HEK293 (cell line): Measurements from ENCODE around the gene FOXP3.

Source experiments
- CTCF ChIA-PET: fragments of 350-600 bp; formaldehyde crosslinking; extraction: SDS; loops from one replicate; lab custom pipeline; 2021; ENCODE audit warnings: antibody characterized with exemption; lab: Yijun Ruan, JAX
- POLR2A ChIA-PET: fragments of 300-600 bp; formaldehyde crosslinking; extraction: SDS; loops from one replicate; lab custom pipeline; 2020; ENCODE audit warnings: antibody characterized with exemption, inconsistent platforms; lab: Yijun Ruan, JAX
- H3K27ac ChIP-seq: fragments of 200-500 bp; sonication (Bioruptor generic); 2 replicates; pipeline ENCODE4 v1.5.1; 2014; ENCODE audit warnings: low read depth, low read length, control low read depth, inconsistent platforms; ENCODE audit errors: extremely low read depth
- H3K36me3 ChIP-seq, 2 experiments: fragments of 200-500 bp in 1 of 2; sonication (Bioruptor generic) in 1 of 2; 1 replicate in 1 of 2; 2 replicates in 1 of 2; pipeline ENCODE4 v1.5.1; 2014 to 2017; ENCODE audit warnings: inconsistent platforms in 2 of 2, low read length in 2 of 2; ENCODE audit not compliant: control insufficient read depth in 2 of 2, insufficient read depth in 1 of 2
- H3K4me1 ChIP-seq: fragments of 200-500 bp; sonication (Bioruptor generic); 2 replicates; pipeline ENCODE4 v1.5.1; 2014; ENCODE audit warnings: mild to moderate bottlenecking, low read length, inconsistent platforms; ENCODE audit not compliant: control insufficient read depth, insufficient read depth
- H3K4me3 ChIP-seq: 2 replicates; pipeline ENCODE4 v1.5.1; 2011; ENCODE audit warnings: low read depth, mild to moderate bottlenecking, control low read depth, low read length, moderate library complexity
- H3K9me3 ChIP-seq: fragments of 200-500 bp; sonication (Bioruptor generic); 2 replicates; pipeline ENCODE4 v1.5.1; 2014; ENCODE audit warnings: low read depth, low read length, inconsistent platforms; ENCODE audit not compliant: control insufficient read depth, insufficient read depth
- BCL11B ChIP-seq: fragments of 450-650 bp; formaldehyde crosslinking; IDR thresholded peaks from 2 replicates; pipeline ENCODE4 v1.5.1; 2016; ENCODE audit warnings: low read depth, missing biosample characterization, missing genetic modification characterization
- IKZF3 ChIP-seq: fragments of 450-650 bp; IDR thresholded peaks from 2 replicates; pipeline ENCODE4 v1.5.0; 2018; ENCODE audit warnings: missing biosample characterization, mild to moderate bottlenecking, missing genetic modification characterization, moderate library complexity
- KLF16 ChIP-seq: fragments of 450-650 bp; formaldehyde crosslinking; IDR thresholded peaks from 2 replicates; pipeline ENCODE4 v1.5.1; 2017; ENCODE audit warnings: missing biosample characterization, missing genetic modification characterization
- KLF9 ChIP-seq: fragments of 450-650 bp; formaldehyde crosslinking; IDR thresholded peaks from 2 replicates; pipeline ENCODE4 v1.5.1; 2016; ENCODE audit warnings: missing biosample characterization, missing genetic modification characterization, low read depth
- TCF7L2 ChIP-seq: IDR thresholded peaks from 2 replicates; pipeline ENCODE4 v1.6.1; 2011; ENCODE audit warnings: low read depth, mild to moderate bottlenecking, inconsistent platforms, low read length, moderate library complexity, borderline replicate concordance
- ZBTB21 ChIP-seq: fragments of 450-650 bp; formaldehyde crosslinking; IDR thresholded peaks from 2 replicates; pipeline ENCODE4 v1.5.1; 2017; ENCODE audit warnings: missing biosample characterization, missing genetic modification characterization
- ZEB2 ChIP-seq: fragments of 450-650 bp; formaldehyde crosslinking; IDR thresholded peaks from 2 replicates; pipeline ENCODE4 v1.5.1; 2016; ENCODE audit warnings: missing biosample characterization, missing genetic modification characterization
- ZNF140 ChIP-seq: fragments of 450-650 bp; formaldehyde crosslinking; IDR thresholded peaks from 2 replicates; pipeline ENCODE4 v1.5.1; 2016; ENCODE audit warnings: missing biosample characterization, missing genetic modification characterization
- ZNF157 ChIP-seq: fragments of 450-650 bp; formaldehyde crosslinking; IDR thresholded peaks from 2 replicates; pipeline ENCODE4 v1.5.1; 2016; ENCODE audit warnings: missing biosample characterization, missing genetic modification characterization
- ZNF223 ChIP-seq: fragments of 450-650 bp; formaldehyde crosslinking; IDR thresholded peaks from 2 replicates; pipeline ENCODE4 v1.5.1; 2016; ENCODE audit warnings: missing biosample characterization, missing genetic modification characterization
- ZNF239 ChIP-seq: fragments of 450-650 bp; formaldehyde crosslinking; IDR thresholded peaks from 2 replicates; pipeline ENCODE4 v1.5.1; 2016; ENCODE audit warnings: missing biosample characterization, missing genetic modification characterization
- ZNF394 ChIP-seq: fragments of 450-650 bp; formaldehyde crosslinking; IDR thresholded peaks from 2 replicates; pipeline ENCODE4 v1.5.1; 2016; ENCODE audit warnings: missing biosample characterization, missing genetic modification characterization, mild to moderate bottlenecking, moderate library complexity, borderline replicate concordance
- ZNF423 ChIP-seq: fragments of 450-650 bp; formaldehyde crosslinking; IDR thresholded peaks from 2 replicates; pipeline ENCODE4 v1.5.1; 2016; ENCODE audit warnings: missing biosample characterization, missing genetic modification characterization
- ZNF549 ChIP-seq: fragments of 450-650 bp; IDR thresholded peaks from 2 replicates; pipeline ENCODE4 v1.5.1; 2018; ENCODE audit warnings: missing biosample characterization, missing genetic modification characterization, mild to moderate bottlenecking, inconsistent platforms, moderate library complexity
- ZNF621 ChIP-seq: fragments of 450-650 bp; formaldehyde crosslinking; IDR thresholded peaks from 2 replicates; pipeline ENCODE4 v1.5.1; 2017; ENCODE audit warnings: missing biosample characterization, missing genetic modification characterization
- ZNF768 ChIP-seq: fragments of 450-650 bp; formaldehyde crosslinking; IDR thresholded peaks from 2 replicates; pipeline ENCODE4 v1.5.1; 2018; ENCODE audit warnings: missing biosample characterization, mild to moderate bottlenecking, missing genetic modification characterization
- ZNF785 ChIP-seq: fragments of 450-650 bp; formaldehyde crosslinking; IDR thresholded peaks from 2 replicates; pipeline ENCODE4 v1.5.1; 2016; ENCODE audit warnings: missing biosample characterization, missing genetic modification characterization
- ZNF830 ChIP-seq: fragments of 450-650 bp; IDR thresholded peaks from 2 replicates; pipeline ENCODE4 v1.5.0; 2018; ENCODE audit warnings: missing biosample characterization, missing genetic modification characterization, low read depth, mild to moderate bottlenecking, moderate library complexity
- ZSCAN16 ChIP-seq: fragments of 450-650 bp; formaldehyde crosslinking; IDR thresholded peaks from 2 replicates; pipeline ENCODE4 v1.5.1; 2016; ENCODE audit warnings: missing biosample characterization, missing genetic modification characterization
- TF ChIP-seq, protein P1 (sequence below): fragments of 450-650 bp; formaldehyde crosslinking; IDR thresholded peaks from 2 replicates; pipeline ENCODE4 v1.5.1; 2016; ENCODE audit warnings: missing biosample characterization, missing genetic modification characterization
- TF ChIP-seq, protein P2 (sequence below): fragments of 450-650 bp; formaldehyde crosslinking; IDR thresholded peaks from 2 replicates; pipeline ENCODE4 v1.5.1; 2016; ENCODE audit warnings: missing biosample characterization, missing genetic modification characterization
- TF ChIP-seq, protein P3 (sequence below): IDR thresholded peaks from 2 replicates; pipeline ENCODE4 v1.6.1; 2011; ENCODE audit warnings: mild to moderate bottlenecking, low read depth, low read length, borderline replicate concordance
- TF ChIP-seq, protein P4 (sequence below): fragments of 450-650 bp; formaldehyde crosslinking; IDR thresholded peaks from 2 replicates; pipeline ENCODE4 v1.5.1; 2016; ENCODE audit warnings: missing biosample characterization, missing genetic modification characterization
- TF ChIP-seq, protein P5 (sequence below): fragments of 450-650 bp; formaldehyde crosslinking; IDR thresholded peaks from 2 replicates; pipeline ENCODE4 v1.5.1; 2016; ENCODE audit warnings: missing biosample characterization, missing genetic modification characterization
- TF ChIP-seq, protein P6 (sequence below): fragments of 450-650 bp; formaldehyde crosslinking; IDR thresholded peaks from 2 replicates; pipeline ENCODE4 v1.5.1; 2017; ENCODE audit warnings: missing biosample characterization, missing genetic modification characterization
- TF ChIP-seq, protein P7 (sequence below): fragments of 450-650 bp; formaldehyde crosslinking; IDR thresholded peaks from 2 replicates; pipeline ENCODE4 v1.5.1; 2017; ENCODE audit warnings: missing biosample characterization, missing genetic modification characterization
- TF ChIP-seq, protein P8 (sequence below): fragments of 450-650 bp; formaldehyde crosslinking; optimal IDR thresholded peaks from 2 replicates; pipeline ENCODE3; 2016; ENCODE audit warnings: missing biosample characterization, mild to moderate bottlenecking, missing genetic modification characterization

Gene FOXP3

DNA sequence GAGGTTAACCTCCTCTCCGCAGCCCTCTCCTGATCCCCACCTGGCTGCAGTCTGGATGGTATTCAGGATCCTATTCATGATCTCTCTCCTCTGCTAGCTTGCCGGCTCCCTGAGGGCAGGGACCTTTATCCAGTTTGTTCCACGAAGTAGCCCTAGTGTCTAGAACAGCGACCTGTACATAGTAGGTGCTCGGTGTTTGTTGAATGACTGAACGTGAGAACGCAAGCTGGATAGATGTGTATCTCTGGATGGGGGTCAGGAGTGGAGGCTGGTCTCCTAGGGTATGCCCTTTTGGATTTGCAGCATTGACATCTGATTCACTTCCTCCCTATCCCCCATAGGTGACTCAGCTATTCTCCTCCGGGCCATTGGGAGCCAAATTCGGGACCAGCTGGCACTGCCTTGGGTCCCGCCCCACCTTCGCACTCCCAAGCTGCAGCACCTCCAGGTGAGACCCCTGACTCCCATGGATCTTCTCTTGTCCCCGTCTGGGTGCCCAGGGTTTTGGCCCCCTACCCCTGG is 21.9 kb downstream of the FOXP3 start:
- H3K9me3 ChIP-seq: no peaks in the 10 kb centered on the region
- H3K4me3 ChIP-seq: no peak overlapping the region
- no peaks in the 10 kb centered on the region for H3K4me1 ChIP-seq
- H3K36me3 ChIP-seq: peaks cover 9 to 31% of the 10 kb centered on the region in 2 experiments; a peak in 2 of 3 replicates
- no peak overlapping the region for H3K27ac ChIP-seq
- CTCF ChIA-PET: no interaction called here
- POLR2A ChIA-PET: no interaction called here
- TF ChIP-seq ZNF223 (tag by site-specific recombination): no peak
- TF ChIP-seq ZNF423 (tag by site-specific recombination): no peak
- no peak for TF ChIP-seq ZNF785 (tag by site-specific recombination)
- no peak for TF ChIP-seq ZSCAN16 (tag by site-specific recombination)
- no peak for TF ChIP-seq ZEB2
- no peak for TF ChIP-seq ZNF768 (tag by site-specific recombination)
- TF ChIP-seq KLF16: no peak
- TF ChIP-seq BCL11B (tag by site-specific recombination): no peak
- no peak for TF ChIP-seq ZNF549
- TF ChIP-seq TCF7L2: no peak

DNA sequence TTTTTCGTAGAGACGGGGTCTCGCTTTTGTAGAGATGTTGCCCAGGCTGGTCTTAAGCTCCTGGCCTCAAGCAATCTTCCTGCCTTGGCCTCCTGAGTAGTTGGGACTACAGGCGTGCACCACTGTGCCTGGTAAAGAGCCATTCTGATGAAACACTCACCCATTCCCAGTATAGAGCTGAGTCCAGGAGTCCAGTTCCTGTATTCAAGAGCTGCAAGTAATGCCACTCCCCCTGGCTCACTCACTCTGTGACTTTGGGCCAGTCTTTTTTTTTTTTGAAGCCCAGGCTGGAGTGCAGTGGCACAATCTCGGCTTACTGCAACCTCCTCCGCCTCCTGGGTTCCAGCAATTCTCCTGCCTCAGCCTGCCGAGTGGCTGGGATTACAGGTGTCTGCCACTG is 25.8 kb downstream of the FOXP3 start:
- Histone ChIP-seq H3K4me3 (no peak overlapping the region), H3K4me1 (no peaks in the 10 kb centered on the region), H3K36me3 (peaks cover 0 to 13% of the 10 kb centered on the region in 2 experiments; a peak in 2 of 3 replicates), H3K9me3 (no peaks in the 10 kb centered on the region), H3K27ac (no peak overlapping the region)
- POLR2A ChIA-PET: interaction anchor here (0.6 kb wide), 1 partner anchor 158 kb away, joined by 3 read pairs; no protein-coding TSS in a partner anchor
- no peak for TF ChIP-seq KLF9 (tag by site-specific recombination)
- TF ChIP-seq ZNF621: no peak
- TF ChIP-seq, protein P1, sequence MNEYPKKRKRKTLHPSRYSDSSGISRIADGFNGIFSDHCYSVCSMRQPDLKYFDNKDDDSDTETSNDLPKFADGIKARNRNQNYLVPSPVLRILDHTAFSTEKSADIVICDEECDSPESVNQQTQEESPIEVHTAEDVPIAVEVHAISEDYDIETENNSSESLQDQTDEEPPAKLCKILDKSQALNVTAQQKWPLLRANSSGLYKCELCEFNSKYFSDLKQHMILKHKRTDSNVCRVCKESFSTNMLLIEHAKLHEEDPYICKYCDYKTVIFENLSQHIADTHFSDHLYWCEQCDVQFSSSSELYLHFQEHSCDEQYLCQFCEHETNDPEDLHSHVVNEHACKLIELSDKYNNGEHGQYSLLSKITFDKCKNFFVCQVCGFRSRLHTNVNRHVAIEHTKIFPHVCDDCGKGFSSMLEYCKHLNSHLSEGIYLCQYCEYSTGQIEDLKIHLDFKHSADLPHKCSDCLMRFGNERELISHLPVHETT (tag by site-specific recombination): no peak
- TF ChIP-seq, protein P2, sequence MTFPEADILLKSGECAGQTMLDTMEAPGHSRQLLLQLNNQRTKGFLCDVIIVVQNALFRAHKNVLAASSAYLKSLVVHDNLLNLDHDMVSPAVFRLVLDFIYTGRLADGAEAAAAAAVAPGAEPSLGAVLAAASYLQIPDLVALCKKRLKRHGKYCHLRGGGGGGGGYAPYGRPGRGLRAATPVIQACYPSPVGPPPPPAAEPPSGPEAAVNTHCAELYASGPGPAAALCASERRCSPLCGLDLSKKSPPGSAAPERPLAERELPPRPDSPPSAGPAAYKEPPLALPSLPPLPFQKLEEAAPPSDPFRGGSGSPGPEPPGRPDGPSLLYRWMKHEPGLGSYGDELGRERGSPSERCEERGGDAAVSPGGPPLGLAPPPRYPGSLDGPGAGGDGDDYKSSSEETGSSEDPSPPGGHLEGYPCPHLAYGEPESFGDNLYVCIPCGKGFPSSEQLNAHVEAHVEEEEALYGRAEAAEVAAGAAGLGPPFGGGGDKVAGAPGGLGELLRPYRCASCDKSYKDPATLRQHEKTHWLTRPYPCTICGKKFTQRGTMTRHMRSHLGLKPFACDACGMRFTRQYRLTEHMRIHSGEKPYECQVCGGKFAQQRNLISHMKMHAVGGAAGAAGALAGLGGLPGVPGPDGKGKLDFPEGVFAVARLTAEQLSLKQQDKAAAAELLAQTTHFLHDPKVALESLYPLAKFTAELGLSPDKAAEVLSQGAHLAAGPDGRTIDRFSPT (tag by site-specific recombination): no peak
- no peak for TF ChIP-seq ZNF140 (tag by site-specific recombination)
- TF ChIP-seq ZNF239: no peak
- no peak for TF ChIP-seq IKZF3 (tag by site-specific recombination)
- TF ChIP-seq, protein P3, sequence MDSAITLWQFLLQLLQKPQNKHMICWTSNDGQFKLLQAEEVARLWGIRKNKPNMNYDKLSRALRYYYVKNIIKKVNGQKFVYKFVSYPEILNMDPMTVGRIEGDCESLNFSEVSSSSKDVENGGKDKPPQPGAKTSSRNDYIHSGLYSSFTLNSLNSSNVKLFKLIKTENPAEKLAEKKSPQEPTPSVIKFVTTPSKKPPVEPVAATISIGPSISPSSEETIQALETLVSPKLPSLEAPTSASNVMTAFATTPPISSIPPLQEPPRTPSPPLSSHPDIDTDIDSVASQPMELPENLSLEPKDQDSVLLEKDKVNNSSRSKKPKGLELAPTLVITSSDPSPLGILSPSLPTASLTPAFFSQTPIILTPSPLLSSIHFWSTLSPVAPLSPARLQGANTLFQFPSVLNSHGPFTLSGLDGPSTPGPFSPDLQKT: no peak
- TF ChIP-seq ZNF157: no peak
- TF ChIP-seq ZNF394 (tag by site-specific recombination): no peak
- TF ChIP-seq, protein P4, sequence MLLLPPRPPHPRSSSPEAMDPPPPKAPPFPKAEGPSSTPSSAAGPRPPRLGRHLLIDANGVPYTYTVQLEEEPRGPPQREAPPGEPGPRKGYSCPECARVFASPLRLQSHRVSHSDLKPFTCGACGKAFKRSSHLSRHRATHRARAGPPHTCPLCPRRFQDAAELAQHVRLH (tag by site-specific recombination): no peak
- TF ChIP-seq ZNF830: no peak
- TF ChIP-seq, protein P5, sequence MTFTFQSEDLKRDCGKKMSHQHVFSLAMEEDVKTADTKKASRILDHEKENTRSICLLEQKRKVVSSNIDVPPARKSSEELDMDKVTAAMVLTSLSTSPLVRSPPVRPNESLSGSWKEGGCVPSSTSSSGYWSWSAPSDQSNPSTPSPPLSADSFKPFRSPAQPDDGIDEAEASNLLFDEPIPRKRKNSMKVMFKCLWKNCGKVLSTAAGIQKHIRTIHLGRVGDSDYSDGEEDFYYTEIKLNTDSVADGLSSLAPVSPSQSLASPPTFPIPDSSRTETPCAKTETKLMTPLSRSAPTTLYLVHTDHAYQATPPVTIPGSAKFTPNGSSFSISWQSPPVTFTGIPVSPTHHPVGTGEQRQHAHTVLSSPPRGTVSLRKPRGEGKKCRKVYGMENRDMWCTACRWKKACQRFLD: no peak
- TF ChIP-seq, protein P6, sequence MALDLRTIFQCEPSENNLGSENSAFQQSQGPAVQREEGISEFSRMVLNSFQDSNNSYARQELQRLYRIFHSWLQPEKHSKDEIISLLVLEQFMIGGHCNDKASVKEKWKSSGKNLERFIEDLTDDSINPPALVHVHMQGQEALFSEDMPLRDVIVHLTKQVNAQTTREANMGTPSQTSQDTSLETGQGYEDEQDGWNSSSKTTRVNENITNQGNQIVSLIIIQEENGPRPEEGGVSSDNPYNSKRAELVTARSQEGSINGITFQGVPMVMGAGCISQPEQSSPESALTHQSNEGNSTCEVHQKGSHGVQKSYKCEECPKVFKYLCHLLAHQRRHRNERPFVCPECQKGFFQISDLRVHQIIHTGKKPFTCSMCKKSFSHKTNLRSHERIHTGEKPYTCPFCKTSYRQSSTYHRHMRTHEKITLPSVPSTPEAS: no peak
- TF ChIP-seq, protein P7, sequence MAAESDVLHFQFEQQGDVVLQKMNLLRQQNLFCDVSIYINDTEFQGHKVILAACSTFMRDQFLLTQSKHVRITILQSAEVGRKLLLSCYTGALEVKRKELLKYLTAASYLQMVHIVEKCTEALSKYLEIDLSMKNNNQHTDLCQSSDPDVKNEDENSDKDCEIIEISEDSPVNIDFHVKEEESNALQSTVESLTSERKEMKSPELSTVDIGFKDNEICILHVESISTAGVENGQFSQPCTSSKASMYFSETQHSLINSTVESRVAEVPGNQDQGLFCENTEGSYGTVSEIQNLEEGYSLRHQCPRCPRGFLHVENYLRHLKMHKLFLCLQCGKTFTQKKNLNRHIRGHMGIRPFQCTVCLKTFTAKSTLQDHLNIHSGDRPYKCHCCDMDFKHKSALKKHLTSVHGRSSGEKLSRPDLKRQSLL (tag by site-specific recombination): no peak
- TF ChIP-seq ZBTB21 (tag by site-specific recombination): no peak
- TF ChIP-seq, protein P8, sequence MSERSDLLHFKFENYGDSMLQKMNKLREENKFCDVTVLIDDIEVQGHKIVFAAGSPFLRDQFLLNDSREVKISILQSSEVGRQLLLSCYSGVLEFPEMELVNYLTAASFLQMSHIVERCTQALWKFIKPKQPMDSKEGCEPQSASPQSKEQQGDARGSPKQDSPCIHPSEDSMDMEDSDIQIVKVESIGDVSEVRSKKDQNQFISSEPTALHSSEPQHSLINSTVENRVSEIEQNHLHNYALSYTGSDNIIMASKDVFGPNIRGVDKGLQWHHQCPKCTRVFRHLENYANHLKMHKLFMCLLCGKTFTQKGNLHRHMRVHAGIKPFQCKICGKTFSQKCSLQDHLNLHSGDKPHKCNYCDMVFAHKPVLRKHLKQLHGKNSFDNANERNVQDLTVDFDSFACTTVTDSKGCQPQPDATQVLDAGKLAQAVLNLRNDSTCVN: no peak
- CTCF ChIA-PET: no interaction called here
